GM12874 (cell line): Measurements from ENCODE around the gene MAGI1.

ENCODE experiments used
- CTCF ChIP-seq: IDR thresholded peaks from 2 replicates; pipeline ENCODE4 v1.5.1; 2011; ENCODE audit warnings: low read depth, mild to moderate bottlenecking, control low read depth, low read length, moderate library complexity; ENCODE audit not compliant: insufficient read depth

The MAGI1 gene

DNA sequence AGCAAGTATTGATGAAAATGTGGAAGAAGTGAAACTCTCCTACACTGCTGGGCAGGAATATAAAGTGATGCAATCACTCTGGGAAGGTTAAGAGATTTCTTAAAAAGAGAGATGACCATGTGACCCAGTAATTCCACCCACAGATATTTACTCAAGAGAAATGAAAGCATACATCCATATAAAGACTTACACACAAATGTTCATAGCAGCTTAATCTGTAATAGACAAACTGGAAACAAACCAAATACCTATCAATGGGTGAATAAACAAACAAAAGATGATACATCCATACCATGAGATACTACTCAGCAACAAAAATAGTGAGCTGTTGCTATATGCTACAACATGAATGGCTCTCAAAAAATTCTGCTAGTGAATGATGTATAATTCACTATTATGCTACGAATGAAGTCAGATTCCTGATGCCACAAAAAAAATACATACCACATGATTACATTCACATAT is 463.3 kb downstream of the MAGI1 start:
- no peak for TF ChIP-seq CTCF

- TF ChIP-seq CTCF: no peak
These were observed 465.1 kb downstream of the MAGI1 start for GRCh38 chr3:65573548-65574116.

GRCh38 chr3:65572175-65572777 is 466.4 kb downstream of the MAGI1 start:
- TF ChIP-seq CTCF: no peak

- no peak for TF ChIP-seq CTCF
These were observed 468.8 kb downstream of the MAGI1 start for GRCh38 chr3:65569845-65570405.

- TF ChIP-seq CTCF: no peak
These were observed 469.6 kb downstream of the MAGI1 start for GRCh38 chr3:65569129-65569528.

- no peak for TF ChIP-seq CTCF
These were observed 470.2 kb downstream of the MAGI1 start for GRCh38 chr3:65568497-65568896.

DNA sequence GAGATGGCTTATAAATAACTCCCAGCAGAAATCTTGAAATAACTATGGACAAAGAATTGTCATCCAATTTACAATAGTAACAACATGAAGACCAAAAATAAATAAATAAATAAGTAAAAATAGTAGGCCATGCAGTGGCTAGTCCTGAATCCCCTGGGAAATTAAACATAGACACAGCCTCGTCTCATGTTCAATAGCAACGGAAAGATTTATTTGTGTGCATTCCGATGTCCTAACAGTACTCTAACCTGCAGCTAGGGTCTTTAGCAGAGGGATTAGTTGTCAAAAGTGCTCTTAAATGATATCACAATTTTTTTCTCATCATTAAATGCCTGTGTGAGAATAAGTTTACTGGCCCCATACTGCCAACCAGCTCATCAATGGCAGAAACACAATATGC is 474.2 kb downstream of the MAGI1 start:
- no peak for TF ChIP-seq CTCF
